AG09319 (cell line): Measurements from ENCODE around the gene PIM3.

ENCODE experiments used
- DNase-seq: peaks from one replicate; pipeline ENCODE4 v3.0.0-alpha.2; 2010; ENCODE audit warnings: low read depth; ENCODE audit errors: extremely low read depth
- TF ChIP-seq, protein P1 (sequence below): IDR thresholded peaks from 2 replicates; pipeline ENCODE4 v1.5.1; 2011; ENCODE audit warnings: low read depth, mild to moderate bottlenecking, inconsistent platforms, low read length, moderate library complexity

PIM3 gene

GRCh38 chr22:49965091-49966040 is 4.8 kb downstream of the PIM3 start:
- TF ChIP-seq, protein P1, sequence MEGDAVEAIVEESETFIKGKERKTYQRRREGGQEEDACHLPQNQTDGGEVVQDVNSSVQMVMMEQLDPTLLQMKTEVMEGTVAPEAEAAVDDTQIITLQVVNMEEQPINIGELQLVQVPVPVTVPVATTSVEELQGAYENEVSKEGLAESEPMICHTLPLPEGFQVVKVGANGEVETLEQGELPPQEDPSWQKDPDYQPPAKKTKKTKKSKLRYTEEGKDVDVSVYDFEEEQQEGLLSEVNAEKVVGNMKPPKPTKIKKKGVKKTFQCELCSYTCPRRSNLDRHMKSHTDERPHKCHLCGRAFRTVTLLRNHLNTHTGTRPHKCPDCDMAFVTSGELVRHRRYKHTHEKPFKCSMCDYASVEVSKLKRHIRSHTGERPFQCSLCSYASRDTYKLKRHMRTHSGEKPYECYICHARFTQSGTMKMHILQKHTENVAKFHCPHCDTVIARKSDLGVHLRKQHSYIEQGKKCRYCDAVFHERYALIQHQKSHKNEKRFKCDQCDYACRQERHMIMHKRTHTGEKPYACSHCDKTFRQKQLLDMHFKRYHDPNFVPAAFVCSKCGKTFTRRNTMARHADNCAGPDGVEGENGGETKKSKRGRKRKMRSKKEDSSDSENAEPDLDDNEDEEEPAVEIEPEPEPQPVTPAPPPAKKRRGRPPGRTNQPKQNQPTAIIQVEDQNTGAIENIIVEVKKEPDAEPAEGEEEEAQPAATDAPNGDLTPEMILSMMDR: no peak
- no peak for DNase-seq

GRCh38 chr22:49966041-49966773 is 5.6 kb downstream of the PIM3 start:
- TF ChIP-seq, protein P1: no peak
- DNase-seq: no peak

DNA sequence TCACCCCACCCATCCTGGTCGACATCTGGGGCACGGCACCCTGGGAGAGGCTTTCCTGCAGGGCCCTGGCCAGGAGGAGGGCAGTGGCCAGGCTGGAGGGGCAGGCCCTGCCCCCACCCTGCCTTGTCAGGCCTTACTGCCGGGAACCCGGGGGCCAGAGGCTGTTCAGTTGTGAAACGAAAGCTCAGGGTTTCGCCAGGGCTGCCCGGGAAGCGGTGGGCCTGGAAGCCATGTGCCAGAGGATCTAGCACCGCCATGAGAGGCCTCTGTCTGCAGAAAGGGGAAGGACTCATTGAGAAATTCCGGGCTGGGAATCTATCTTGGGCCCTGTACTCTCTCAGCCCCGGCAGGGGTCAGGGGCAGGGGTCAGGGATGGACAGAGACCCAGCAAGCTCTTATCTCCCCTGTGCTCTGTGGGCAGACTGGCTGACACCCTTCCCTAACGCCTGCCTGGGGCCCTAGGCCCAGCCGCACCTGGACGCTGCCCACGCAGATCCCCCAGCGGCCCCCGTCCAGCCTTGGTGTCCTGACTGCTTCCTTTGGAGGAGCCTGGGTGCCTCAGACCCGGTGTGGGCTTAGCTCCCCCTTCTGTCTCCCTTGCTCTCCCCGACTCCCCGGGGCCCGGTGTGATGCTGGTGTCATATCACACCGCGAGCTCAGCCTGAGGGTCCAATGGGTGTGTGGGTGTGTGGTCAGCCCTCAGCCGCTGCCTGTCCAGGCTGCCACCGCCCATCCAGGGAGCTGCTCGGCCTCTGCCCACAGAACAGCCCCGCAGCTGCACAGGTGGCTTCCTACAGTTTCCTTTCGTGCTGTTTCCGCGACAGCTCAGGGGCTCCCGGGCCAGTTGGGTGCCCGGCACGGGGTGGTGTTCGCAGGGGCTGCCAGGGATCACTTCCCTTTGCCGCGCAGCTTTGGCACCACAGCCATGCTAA is 6.5 kb downstream of the PIM3 start:
- TF ChIP-seq, protein P1: no peak
- DNase-seq: no peak

DNA sequence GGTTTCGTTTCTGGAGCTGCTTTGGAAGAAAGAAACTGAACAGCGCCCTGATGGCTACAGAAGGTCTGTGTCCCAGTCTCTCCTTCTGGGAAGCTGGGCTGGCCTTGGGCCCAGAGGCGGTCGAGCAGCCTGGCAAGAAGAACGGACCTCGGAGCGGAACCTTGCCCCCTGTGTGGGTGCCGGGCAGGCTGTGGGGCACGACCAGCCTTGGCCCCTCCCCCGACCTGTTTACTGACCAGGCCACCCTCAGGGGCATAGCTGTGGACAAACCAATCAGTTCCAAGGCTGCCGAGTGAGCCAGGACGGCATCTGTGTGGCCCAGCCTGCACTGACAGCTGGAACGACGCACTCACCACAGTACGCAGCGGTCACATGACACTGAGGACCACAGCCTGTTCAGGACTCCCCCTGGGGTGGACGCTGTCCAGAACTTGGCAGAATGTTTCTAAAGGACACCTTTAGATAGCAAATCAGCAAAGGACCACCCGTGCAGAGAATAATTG is 7.2 kb downstream of the PIM3 start:
- no peak for DNase-seq
- TF ChIP-seq, protein P1: no peak

GRCh38 chr22:49968313-49968830 is 7.8 kb downstream of the PIM3 start:
- DNase-seq: no peak
- TF ChIP-seq, protein P1: no peak

- no peak for DNase-seq
- TF ChIP-seq, protein P1: no peak
Observed at GRCh38 chr22:49968831-49969661, 8.5 kb downstream of the PIM3 start.
